Ramos (cell line): ENCODE measurements around the gene ARHGAP28.

Experiments
- in situ Hi-C: fragments of 300-500 bp; cut with MboI; formaldehyde crosslinking; loops from one replicate; pipeline ENCODE4 v1.14.3; 2022; ENCODE audit warnings: low sequenced_read_pairs; ENCODE audit not compliant: unreplicated experiment

ARHGAP28 gene

DNA sequence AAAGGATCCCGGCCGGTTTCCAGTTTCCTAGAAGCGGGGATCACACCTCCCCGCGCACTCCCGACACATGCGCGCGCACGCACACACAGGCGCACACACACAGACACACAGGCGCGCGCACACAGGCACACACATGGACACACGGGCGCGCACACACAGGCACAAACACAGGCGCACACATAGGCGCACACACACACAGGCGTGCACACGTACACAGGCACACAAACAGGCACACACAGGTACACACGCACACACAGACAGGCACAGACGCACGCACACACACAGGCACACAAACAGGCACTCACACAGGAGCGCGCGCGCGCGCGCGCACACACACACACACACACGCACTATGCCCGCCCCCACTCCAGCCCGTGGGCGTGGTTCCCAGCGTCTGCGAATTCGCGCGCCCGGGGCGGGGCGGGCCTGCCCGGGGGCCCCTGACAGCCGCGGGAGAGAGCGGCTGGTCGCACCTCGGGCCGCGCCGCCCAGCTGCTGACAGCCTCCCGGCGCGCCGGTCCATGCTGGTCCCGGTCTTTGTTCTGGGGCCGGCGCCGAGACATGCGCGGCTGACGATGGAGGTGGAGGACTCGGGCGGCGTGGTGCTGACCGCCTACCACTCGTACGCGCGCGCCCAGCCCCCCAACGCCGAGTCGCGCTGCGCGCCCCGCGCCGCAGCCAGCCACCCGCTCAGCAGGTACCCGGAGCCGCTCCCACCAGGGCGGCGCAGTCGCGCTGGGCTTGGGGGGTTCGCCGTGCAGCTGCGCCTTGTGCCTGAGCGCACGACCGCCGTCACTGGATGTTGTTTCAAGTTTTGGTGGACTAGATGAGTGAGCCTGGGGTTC lies at the start of gene ARHGAP28:
Gene ARHGAP28, plus strand, starts transcription at position 470 of the 845 bp plus-strand sequence. Its CDS starts 106 bp downstream, at position 576.
- in situ Hi-C loops = no loop called here

- in situ Hi-C loops = no loop called here
These were observed 48.1 kb upstream of the ARHGAP28 start for GRCh38 chr18:6681331-6681875.

DNA sequence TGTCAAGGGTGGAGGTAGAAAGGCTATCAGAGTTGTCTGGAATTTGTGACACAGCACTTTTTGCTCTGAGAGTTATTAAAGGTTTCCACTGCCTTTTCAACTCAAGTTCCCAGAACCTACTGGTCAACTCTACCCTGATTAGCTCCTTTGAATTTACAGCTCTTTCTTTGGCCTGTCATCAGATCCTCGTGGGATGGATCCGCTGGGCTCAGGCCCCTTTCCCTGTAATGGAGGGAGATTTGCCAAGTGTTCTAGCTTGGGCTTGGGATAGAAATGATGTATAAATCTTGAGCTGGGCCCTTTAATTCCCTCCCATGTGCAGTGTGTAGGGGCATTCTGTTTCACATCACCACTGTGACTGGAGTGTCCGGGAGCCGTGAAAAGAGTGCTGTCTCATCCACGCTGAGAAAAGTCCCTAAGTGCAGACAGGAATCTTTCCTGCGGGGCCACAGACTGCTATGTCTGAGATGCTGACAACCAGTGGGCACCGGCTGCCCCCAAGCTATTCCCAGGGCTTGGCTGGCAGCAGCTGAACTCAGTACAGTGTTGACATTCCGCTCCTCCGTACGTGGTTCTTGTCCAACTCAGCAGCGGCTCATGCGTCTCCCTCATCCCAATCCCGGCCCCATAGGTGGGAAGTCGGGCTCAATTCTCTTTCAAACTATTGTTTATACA lies 46.9 kb upstream of the ARHGAP28 start:
- in situ Hi-C loops = no loop called here

GRCh38 chr18:6683112-6683876 lies 46.2 kb upstream of the ARHGAP28 start:
- in situ Hi-C loops = no loop called here

- in situ Hi-C loops = no loop called here
These were observed 41.8 kb upstream of the ARHGAP28 start for GRCh38 chr18:6687676-6688075.

DNA sequence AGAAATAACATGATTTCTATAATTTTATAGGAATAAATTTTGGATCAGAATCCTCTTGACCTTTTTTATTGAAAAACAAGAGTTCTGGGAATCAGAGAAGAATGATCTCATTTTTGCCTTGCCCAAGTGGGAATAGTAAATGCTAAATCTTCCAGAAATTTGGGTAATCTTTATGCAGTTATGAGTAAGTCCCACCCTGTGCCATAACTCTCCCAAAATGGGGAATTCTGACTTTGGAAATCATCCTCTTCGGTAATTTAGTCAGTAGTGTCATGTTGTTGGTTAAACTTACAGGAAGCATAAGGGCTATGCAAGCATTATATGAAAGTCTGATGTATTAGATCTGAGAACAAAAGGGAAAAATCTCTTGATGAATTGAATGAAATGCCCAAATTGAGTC lies 20.6 kb upstream of the ARHGAP28 start:
- in situ Hi-C loops = no loop called here

DNA sequence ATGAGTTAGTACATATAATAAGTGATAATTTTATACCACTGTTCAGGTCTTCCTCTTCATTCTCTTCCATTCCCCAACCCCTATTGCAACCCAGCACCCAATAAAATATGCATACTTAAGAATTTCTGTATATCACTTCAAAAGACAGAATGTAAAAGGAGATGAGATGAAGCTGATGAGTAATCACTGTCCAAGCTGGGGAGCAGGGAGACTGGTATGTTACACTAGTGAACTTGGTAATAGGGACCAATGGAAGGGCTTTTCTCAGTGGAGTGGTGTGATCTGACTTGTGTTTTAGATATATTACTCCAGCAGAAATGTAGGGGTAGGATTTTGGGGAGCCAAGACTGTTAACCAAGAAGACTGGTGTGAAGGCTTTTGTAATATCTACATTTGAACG lies 18.0 kb upstream of the ARHGAP28 start:
- in situ Hi-C loops = no loop called here

DNA sequence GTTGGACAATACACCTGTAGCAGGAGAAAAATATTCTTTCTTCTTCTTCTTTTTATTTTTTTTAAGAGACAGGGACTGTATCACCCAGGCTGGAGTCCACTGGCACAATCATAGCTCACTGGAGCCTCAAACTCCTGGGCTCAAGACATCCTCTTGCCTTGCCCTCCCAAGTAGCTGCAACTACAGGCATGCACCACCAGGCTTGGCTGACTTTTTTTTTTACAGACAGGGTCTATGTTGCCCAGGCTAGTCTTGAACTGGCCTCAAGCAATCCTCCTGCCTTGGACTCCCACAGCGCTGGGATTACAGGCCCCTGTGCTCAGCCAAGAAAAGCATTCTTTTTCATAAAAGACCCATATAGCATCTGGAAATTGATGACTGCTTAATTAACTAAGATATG lies 17.1 kb upstream of the ARHGAP28 start:
- in situ Hi-C loops = no loop called here

GRCh38 chr18:6714010-6714409 lies 15.5 kb upstream of the ARHGAP28 start:
- in situ Hi-C loops = no loop called here

DNA sequence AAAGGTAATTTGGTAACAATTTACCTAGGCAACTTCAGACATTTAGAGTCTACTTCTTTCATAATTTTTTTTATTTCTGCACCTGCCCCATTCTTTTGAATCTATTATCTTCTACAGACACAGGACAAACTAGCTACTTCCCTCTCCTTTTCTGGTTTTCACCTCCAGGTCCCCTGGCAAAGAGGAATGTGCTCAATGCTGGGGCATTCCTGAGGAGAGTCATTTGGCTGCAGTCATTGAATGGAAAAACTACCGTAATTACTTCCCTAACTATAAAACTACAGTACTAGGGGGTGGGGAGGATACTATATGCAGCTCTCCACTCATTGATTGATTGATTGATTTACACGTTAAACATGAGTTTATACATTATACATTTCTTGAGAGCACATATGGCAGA lies 11.2 kb upstream of the ARHGAP28 start:
- in situ Hi-C loops = no loop called here

DNA sequence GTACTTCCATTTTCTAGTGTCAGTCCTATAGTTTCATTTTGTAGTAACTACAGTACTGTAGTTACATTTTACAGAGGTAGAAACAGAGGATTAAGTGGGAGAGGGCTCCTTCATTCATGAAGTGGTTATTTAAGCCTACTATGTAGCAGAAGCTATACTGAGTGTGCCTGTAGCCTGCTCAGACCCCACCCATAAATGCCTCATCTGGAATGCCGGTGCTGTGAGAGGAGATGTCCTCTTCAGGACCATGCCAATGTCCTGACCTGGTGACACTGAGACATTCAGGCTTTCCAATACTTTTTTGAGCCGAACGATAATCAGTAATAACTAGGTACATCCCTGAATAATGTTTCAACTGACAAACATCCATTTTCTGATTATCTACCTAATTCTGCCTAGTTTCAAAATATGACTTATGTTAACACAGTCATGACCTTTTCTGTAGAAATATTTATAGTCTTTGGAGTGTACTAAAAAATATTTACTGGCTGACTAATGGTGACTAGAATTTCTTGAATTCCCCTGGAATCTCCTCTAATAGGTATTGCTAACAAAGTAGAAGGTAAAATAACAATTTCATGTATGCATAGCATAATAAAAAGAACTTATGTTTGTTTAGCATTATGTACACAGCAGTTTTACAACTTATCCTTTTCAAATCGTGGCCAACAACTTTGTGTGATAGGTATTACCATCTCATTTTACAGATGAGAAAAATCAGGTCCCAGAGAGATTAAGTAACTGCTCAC lies 10.2 kb upstream of the ARHGAP28 start:
- in situ Hi-C loops = no loop called here

- in situ Hi-C loops = no loop called here
These were observed 9.4 kb upstream of the ARHGAP28 start for GRCh38 chr18:6719910-6720683.

DNA sequence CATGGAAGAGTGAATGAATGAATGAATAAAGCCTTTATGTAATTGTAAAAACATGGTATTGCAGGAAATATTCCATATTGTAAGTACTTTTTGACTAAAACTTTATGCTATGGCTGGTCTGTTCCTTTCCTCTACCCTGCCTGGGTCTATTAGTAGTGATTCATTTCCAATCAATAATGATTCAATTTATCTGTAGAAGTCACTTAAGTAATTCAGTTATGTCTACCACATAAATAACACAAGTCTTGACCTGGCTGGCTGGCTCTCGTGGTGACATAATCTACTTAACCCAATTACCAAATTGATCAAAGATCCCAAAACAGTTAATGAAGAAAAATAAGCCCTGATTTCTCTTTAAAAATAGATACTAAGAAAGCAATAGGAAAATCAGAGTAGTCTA lies 7.8 kb upstream of the ARHGAP28 start:
- in situ Hi-C loops = no loop called here

DNA sequence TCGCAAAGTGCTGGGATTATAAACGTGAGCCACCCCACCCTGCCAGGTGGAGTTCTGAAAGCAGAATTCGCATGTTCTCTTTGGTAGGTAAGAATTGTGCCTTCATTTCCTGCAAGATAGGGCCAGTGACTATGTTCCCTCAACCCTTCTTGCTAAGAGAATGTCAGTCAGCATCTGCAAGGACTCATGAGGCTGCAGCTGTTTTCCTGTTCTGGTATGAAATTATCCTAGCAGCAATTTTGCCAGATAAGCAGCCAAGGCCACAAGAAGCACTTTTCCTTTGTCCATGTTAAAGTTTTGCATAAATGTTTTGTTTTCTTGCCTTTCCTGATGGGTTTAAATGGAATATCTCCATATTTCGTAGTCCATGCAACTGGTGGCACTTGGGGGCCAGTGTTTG lies 6.8 kb upstream of the ARHGAP28 start:
- in situ Hi-C loops = no loop called here

DNA sequence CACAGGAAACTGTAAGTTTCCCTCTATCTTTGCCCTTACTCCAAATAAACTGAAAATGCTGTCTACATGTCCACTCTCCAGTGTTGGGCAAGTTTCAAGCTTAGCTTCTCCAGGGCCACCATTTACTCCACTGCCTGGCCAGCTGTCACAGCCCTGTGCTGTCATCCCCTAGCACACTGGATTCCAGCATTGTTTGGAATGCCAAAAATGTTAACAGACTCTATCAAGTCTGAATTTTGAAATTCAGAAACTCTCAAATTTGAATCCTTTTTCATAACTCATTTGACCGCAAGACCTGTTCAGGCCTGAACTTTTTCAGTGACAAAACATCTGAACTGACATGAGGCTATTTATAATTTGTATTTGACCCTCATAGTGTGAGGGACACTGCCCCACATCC lies 5.2 kb upstream of the ARHGAP28 start:
- in situ Hi-C loops = no loop called here

- in situ Hi-C loops = no loop called here
These were observed 1.2 kb upstream of the ARHGAP28 start for GRCh38 chr18:6728331-6728730.

DNA sequence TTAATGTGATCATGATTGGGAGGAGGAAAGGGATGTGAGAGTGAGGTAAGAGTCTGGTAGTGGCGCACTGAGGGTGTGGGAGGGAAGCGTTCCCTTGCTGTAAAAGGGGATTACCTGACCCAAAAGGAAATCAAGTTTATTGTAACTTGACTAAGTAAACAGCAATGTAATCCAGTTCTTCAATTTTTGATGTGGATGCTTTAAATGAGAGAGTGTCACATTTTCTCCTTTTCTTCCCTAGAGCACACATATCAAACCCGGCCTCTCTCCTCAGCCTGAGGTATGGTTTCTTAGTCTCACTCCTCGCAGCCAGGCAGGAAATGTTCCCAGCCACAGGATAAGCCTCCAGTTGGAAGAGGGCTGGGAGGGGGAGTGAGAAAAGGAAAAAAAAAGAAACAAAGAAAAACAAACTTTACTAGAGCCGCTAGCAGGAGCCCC lies 688 bp upstream of the ARHGAP28 start:
- in situ Hi-C loops = no loop called here

DNA sequence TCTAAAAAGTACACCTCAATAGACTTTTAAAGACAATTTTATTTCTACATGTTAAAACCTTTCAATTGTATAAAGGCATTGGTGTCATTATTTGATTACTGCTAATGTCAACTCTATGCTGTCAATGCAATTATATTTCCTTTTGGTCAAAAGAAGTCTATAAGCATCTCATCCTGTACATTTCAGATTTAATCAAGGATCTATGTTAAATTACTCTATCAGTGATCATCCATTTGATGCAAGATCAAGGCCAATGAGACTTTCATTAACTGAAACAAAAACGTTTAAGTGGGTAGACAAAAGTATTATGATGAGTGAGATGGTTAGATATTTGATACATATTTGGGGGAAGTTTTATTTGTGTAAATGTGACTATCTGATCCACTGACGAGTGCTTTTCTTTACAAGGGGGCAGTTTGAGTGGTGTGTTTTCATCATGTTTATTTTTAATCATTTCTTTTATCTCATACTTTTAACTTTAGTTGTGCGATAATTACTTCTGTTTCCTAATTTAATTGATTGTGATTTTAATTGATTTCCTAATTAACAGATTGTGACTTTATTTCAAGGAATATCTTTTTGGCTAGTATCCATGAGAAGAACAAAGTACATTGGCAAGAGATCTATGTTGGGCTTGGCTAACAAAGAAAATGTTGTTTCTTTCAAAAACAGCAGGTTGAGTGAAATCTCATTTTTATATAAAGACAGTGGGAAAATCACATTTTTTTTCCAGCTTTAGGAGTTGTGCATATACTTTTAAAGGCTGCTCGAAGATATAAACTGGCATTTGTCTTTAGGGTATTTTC lies 1.1 kb downstream of the ARHGAP28 start:
- in situ Hi-C loops = no loop called here
